GM19193 (cell line): ENCODE results near the gene MBNL1.

Experiments
- POLR2A ChIP-seq: IDR thresholded peaks from 4 replicates; pipeline ENCODE4 v1.6.1; 2011; ENCODE audit not compliant: insufficient read depth, insufficient read length; ENCODE audit errors: extremely low read depth

MBNL1 gene

GRCh38 chr3:152241142-152242017, 27.3 kb upstream of the MBNL1 start:
- no peak for TF ChIP-seq POLR2A

GRCh38 chr3:152243301-152243711, 25.4 kb upstream of the MBNL1 start:
- TF ChIP-seq POLR2A, result no peak

- TF ChIP-seq POLR2A, result no peak
Observed at GRCh38 chr3:152243721-152244516, 24.8 kb upstream of the MBNL1 start.

GRCh38 chr3:152244517-152244888, 24.2 kb upstream of the MBNL1 start:
- no peak for TF ChIP-seq POLR2A

GRCh38 chr3:152245498-152246170, 23.1 kb upstream of the MBNL1 start:
- TF ChIP-seq POLR2A, result no peak

- TF ChIP-seq POLR2A, result no peak
Observed at GRCh38 chr3:152251916-152252315, 16.8 kb upstream of the MBNL1 start.

GRCh38 chr3:152252755-152253154, 16.0 kb upstream of the MBNL1 start:
- TF ChIP-seq POLR2A, result no peak

GRCh38 chr3:152253514-152253913, 15.2 kb upstream of the MBNL1 start:
- TF ChIP-seq POLR2A, result no peak

- TF ChIP-seq POLR2A, result no peak
Observed at GRCh38 chr3:152254041-152254440, 14.7 kb upstream of the MBNL1 start.

GRCh38 chr3:152255290-152255689, 13.4 kb upstream of the MBNL1 start:
- TF ChIP-seq POLR2A, result no peak

GRCh38 chr3:152256851-152257562, 11.7 kb upstream of the MBNL1 start:
- TF ChIP-seq POLR2A, result no peak

- no peak for TF ChIP-seq POLR2A
Observed at GRCh38 chr3:152257563-152258035, 11.1 kb upstream of the MBNL1 start.

- no peak for TF ChIP-seq POLR2A
Observed at GRCh38 chr3:152258448-152259393, 10.0 kb upstream of the MBNL1 start.
